ENCODE results near the gene ASGR2.

- TF ChIP-seq CTCF (IDR thresholded peaks at IDR 0.05) (no peak), EZH2 (IDR thresholded peaks at IDR 0.05) (no peak)
These were observed 36.6 kb downstream of the ASGR2 start for GRCh38 chr17:7077911-7078546.

Measured in neural progenitor cell (in vitro differentiated cells).